Body of pancreas (tissue), 4 donors: ENCODE measurements around the gene TIFAB. TPM values are rescaled to one million over a fixed set of nuclear protein-coding genes. Genes with fewer than 3 reads are reported as not detected.
"Not testable (repeated sequence)": the region's sequence is repeated elsewhere in the genome, so short reads cannot be mapped to it uniquely, and the experiment has no call there.

Experiments used
- ATAC-seq: fragments of 150-250 bp; one replicate; pipeline ENCODE4 v1.9.1; 2016
- DNase-seq, 4 donors: peaks; one replicate each; pipeline ENCODE4 v3.0.0-alpha.2; 2019
- H3K27ac ChIP-seq, 4 donors: fragments of 200-600 bp; sonication (generic); 1 replicate in 3 of 4; 2 replicates in 1 of 4; pipeline versions ENCODE4 v1.5.1 to v1.6.1; 2016 to 2019; ENCODE audit warnings: mild to moderate bottlenecking in 1 of 4, mixed read lengths in 1 of 4, moderate library complexity in 1 of 4
- H3K27me3 ChIP-seq, 2 donors: fragments of 200-600 bp; sonication (generic); one replicate each; pipeline ENCODE4 v1.6.0; 2016; ENCODE audit warnings: mild to moderate bottlenecking in 1 of 2
- H3K36me3 ChIP-seq, 2 donors: fragments of 200-600 bp; sonication (generic); replicated peaks in 1 of 2; 2 replicates each; pipeline ENCODE4 v1.5.1; 2016; ENCODE audit warnings: low read depth in 2 of 2; ENCODE audit not compliant: insufficient read depth in 1 of 2
- H3K4me1 ChIP-seq: fragments of 200-600 bp; sonication (generic); one replicate; pipeline ENCODE4 v1.6.0; 2016
- H3K4me3 ChIP-seq, 2 donors: fragments of 200-600 bp; sonication (generic); 1 replicate in 1 of 2; 2 replicates in 1 of 2; pipeline ENCODE4 v1.5.1; 2016 to 2019
- H3K9me3 ChIP-seq, 3 donors: fragments of 200-600 bp; sonication (generic); 1 replicate in 2 of 3; 2 replicates in 1 of 3; pipeline ENCODE4 v1.5.1; 2016
- POLR2A ChIP-seq, 3 donors: fragments of 450-650 bp; IDR thresholded peaks; one replicate each; pipeline ENCODE4 v1.6.1; 2016; ENCODE audit warnings: antibody characterized with exemption in 3 of 3, mild to moderate bottlenecking in 2 of 3
- WGBS, 2 donors: methylation state at CpG; one replicate each; pipeline ENCODE4 v1.1.5; 2017; 5-methylcytosine and 5-hydroxymethylcytosine counted together
- intact Hi-C: fragments of 100-400 bp; cut with DNase I; formaldehyde crosslinking; loops from one replicate; pipeline ENCODE4 v1.15.1; 2023
- total RNA-seq, 2 donors: library from RNA; depleted of rRNA; stranded (reverse); fragments of >200 nt; gene quantifications; one replicate each; pipeline ENCODE4 v1.1.0, GENCODE V29; 2016
- TF ChIP-seq, protein P1 (sequence below), 7 experiments: fragments of 450-650 bp in 4 of 7; fragments of 200-600 bp in 3 of 7; sonication (generic) in 3 of 7; IDR thresholded peaks; one replicate each; pipeline ENCODE4 v1.5.1; 2016 to 2019; ENCODE audit warnings: antibody characterized with exemption in 7 of 7

The TIFAB gene, protein sequence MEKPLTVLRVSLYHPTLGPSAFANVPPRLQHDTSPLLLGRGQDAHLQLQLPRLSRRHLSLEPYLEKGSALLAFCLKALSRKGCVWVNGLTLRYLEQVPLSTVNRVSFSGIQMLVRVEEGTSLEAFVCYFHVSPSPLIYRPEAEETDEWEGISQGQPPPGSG
- total RNA-seq, result not detected

DNA sequence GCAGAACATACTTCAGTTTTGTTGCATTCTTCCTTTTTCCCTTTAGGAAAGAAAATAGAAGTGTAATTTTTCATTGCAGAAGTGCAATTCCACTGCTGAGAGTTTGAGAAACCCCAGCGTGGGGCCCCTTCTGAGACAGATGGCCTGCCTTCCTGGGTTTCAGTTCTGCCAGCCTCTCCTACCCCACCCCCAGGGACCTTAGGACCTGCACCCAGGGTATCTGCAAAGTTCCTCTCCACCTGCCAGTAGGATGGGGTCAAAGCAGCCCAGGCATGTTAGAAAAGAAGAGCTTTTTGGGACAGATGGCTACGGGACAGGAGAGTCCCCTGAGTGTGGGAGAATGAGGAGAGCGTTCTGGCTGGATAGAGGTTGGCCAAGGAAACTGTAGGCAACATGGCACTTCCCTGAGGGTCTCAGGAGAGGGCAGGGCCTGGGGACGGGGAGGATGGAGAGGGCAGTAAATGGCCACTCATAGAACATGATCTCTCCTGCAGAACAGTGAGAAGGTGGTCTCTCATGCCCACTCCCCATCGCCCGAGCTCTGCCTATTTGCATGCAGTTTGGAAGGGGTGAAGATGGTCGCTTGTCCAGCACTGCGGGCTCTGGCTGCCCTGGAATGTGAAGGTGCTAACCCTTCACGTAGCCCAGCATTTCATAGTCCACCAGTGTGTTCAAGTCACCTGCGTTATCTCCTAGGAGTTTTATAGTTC lies at the start of gene TIFAB:
TSS of gene TIFAB (minus strand) at position 31 of the 710 bp plus-strand sequence. CDS start 2,412 bp downstream, outside the sequence.
- 66 to 74% methylated on average over 10 of the region's 10 CpGs for WGBS, 2 donors
- Histone ChIP-seq H3K27ac (no peak within 1 kb of the TSS), H3K4me1 (no peaks in the 10 kb centered on the region), H3K36me3 (no peaks in the 10 kb centered on the region), H3K4me3 (no peak within 1 kb of the TSS), H3K9me3 (no peaks in the 10 kb centered on the region), H3K27me3 (no peaks in the 10 kb centered on the region)
- TF ChIP-seq POLR2A (IDR thresholded peaks at IDR 0.05), result no peak
- TF ChIP-seq, protein P1, sequence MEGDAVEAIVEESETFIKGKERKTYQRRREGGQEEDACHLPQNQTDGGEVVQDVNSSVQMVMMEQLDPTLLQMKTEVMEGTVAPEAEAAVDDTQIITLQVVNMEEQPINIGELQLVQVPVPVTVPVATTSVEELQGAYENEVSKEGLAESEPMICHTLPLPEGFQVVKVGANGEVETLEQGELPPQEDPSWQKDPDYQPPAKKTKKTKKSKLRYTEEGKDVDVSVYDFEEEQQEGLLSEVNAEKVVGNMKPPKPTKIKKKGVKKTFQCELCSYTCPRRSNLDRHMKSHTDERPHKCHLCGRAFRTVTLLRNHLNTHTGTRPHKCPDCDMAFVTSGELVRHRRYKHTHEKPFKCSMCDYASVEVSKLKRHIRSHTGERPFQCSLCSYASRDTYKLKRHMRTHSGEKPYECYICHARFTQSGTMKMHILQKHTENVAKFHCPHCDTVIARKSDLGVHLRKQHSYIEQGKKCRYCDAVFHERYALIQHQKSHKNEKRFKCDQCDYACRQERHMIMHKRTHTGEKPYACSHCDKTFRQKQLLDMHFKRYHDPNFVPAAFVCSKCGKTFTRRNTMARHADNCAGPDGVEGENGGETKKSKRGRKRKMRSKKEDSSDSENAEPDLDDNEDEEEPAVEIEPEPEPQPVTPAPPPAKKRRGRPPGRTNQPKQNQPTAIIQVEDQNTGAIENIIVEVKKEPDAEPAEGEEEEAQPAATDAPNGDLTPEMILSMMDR (IDR thresholded peaks at IDR 0.05), result no peak
- intact Hi-C loops, result no loop called here
- DNase-seq, result no peak
- no peak for ATAC-seq

DNA sequence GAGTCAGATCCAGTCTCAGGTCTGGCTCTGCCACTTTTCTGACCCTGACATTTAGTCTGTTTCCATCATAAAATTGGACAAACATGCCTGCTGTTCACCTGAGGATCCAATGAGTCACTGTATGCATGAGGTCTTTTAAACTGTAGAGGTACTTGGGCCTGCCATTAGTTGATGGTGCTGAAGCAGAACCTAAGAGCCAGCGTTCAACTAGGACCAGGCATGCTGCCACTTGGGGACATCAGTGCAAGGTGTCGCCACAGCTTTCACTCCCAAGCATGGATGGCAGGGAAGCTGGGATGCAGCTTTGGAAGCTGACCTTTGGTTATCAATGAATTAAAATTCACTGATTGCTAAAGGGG lies 46.5 kb upstream of the TIFAB start:
- ATAC-seq, result no peak
- TF ChIP-seq, protein P1 (IDR thresholded peaks at IDR 0.05), result no peak
- no peak for TF ChIP-seq POLR2A (IDR thresholded peaks at IDR 0.05)
- intact Hi-C loops, result no loop called here
- H3K36me3 ChIP-seq, result no peaks in the 10 kb centered on the region
- H3K4me1 ChIP-seq, result no peaks in the 10 kb centered on the region
- H3K9me3 ChIP-seq, result no peaks in the 10 kb centered on the region
- H3K4me3 ChIP-seq, result no peak overlapping the region
- no peak for DNase-seq
- no peak overlapping the region for H3K27ac ChIP-seq
- H3K27me3 ChIP-seq, result no peaks in the 10 kb centered on the region
- WGBS, 2 donors, result 37 to 71% methylated on average over 2 of the region's 2 CpGs

DNA sequence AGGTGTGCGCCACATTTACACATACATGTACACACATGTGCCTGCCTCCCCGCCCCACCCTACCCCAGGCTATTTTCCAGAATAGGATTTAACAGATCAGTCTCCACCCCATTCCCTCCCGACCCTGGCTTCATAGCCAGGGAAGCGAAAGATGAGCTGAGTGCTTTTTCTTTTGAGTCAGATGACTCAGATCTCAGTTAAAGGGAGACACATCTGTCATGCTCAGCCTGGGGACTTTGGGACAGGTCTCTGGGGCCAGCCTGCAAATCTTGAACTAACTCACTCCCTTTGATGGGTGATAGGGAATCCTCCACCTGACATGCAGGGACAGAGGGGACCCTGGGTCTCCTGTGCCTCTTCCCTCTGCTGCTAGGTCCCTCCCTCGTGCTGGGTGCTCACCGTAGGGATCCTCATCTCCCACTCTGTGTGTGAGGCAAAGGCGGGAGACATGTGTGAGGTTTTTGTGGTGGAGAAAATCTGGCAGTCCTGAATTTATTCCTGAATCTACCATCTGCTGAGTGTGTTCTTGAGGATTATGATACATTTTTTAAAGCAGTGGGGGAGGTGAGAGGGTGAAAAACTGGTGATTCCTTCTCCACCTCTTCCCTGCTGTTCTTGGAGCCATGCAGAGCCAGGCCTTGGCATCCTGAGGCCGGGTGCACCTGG lies 46.0 kb upstream of the TIFAB start:
- Histone ChIP-seq H3K36me3 (no peaks in the 10 kb centered on the region), H3K9me3 (no peaks in the 10 kb centered on the region), H3K4me3 (no peak overlapping the region), H3K4me1 (no peaks in the 10 kb centered on the region), H3K27ac (no peak overlapping the region), H3K27me3 (no peaks in the 10 kb centered on the region)
- ATAC-seq, result no peak
- intact Hi-C loops, result no loop called here
- no peak for DNase-seq
- no peak for TF ChIP-seq POLR2A (IDR thresholded peaks at IDR 0.05)
- TF ChIP-seq, protein P1 (IDR thresholded peaks at IDR 0.05), result no peak
- 55 to 63% methylated on average over 7 to 8 of the region's 8 CpGs for WGBS, 2 donors

DNA sequence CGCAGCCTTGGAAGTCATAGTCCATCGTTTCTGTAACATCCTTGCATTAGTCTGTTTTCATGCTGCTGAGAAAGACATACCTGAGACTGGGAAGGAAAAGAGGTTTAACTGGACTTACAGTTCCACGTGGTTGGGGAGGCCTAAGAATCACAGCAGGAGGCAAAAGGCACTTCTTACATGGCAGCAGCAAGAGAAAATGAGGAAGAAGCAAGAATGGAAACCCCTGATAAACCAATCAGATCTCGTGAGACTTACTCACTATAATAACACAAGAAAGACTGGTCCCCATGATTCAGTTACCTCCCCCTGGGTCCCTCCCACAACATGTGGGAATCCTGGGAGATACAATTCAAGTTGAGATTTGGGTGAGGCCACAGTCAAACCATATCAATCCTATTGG lies 43.4 kb upstream of the TIFAB start:
- intact Hi-C loops, ATAC-seq, H3K4me3 ChIP-seq, DNase-seq, H3K27ac ChIP-seq, H3K4me1 ChIP-seq, H3K36me3 ChIP-seq, H3K9me3 ChIP-seq, H3K27me3 ChIP-seq: not testable (repeated sequence)
- 57 to 58% methylated on average over 4 of the region's 4 CpGs for WGBS, 2 donors

DNA sequence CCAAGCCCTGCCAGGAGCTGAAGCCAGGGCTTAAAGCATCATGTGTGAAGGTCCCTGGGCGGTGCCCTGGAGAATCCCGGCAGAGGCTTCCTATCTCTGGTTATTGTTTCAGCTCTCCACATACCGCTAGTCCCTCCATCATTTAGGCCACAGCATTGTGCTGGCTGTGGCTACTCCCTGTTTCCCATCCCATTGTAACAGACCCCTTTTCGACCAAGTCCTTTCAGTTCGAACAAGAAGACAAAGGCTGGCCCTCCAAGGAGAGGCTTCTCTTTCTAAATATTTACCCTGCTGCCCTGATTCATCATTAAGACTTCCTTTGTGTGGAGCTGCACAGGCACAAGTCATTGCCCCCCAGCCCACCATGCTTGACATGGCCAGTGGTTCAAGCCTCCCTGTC lies 42.0 kb upstream of the TIFAB start:
- no peaks in the 10 kb centered on the region for H3K9me3 ChIP-seq
- peaks cover 15% of the 10 kb centered on the region for H3K4me1 ChIP-seq
- no peaks in the 10 kb centered on the region for H3K36me3 ChIP-seq
- no peak for DNase-seq
- H3K27ac ChIP-seq, result no peak overlapping the region
- TF ChIP-seq POLR2A (IDR thresholded peaks at IDR 0.05), result no peak
- TF ChIP-seq, protein P1 (IDR thresholded peaks at IDR 0.05), result no peak
- H3K27me3 ChIP-seq, result peaks cover 0 to 5% of the 10 kb centered on the region in 2 donors
- no peak overlapping the region for H3K4me3 ChIP-seq
- intact Hi-C loops, result no loop called here
- 52 to 53% methylated on average over 5 of the region's 5 CpGs for WGBS, 2 donors
- no peak for ATAC-seq
